ENCODE data around the gene GALNT10.

The GALNT10 gene

DNA sequence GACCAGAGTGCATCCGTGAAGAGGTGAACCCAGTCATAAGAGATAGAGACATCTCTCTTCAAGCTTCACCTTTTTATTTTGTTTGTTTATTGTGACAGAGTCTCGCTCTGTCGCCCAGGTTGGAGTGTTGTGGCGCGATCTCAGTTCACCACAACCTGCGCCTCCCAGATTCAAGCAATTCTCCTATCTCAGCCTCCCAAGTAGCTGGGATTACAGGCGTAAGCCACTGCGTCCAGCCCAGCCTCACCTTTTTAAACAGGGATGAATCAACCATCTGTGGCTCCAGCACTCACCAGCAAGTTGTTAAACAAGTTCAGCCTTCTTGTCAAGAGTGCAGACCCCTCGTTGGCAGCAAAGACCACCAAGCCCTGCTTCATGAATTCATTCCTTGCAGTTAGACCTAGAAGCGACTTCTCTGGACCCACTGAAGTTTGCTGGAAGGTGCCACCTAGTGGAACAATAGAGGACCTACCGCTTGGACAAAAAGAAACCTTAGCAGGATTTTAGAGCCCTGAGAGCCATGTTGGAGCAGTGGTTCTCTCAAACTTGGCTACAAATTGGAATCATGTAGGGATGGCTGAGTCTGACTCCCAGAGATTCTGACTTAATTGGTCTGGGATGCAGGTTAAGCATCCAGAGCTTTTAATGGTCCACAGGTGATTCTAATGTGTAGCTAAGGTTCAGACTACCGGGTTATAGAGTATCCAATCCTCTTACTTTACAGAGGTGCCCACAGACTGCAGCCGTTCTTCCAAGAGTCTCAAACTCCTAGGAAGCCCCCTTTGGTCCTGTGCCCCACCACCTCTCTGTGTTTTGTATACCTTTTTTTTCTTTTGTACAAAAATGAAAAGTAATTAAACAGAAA lies 10.5 kb upstream of the GALNT10 start:
- no peak for DNase-seq (ENCODE audit: low read depth)

DNA sequence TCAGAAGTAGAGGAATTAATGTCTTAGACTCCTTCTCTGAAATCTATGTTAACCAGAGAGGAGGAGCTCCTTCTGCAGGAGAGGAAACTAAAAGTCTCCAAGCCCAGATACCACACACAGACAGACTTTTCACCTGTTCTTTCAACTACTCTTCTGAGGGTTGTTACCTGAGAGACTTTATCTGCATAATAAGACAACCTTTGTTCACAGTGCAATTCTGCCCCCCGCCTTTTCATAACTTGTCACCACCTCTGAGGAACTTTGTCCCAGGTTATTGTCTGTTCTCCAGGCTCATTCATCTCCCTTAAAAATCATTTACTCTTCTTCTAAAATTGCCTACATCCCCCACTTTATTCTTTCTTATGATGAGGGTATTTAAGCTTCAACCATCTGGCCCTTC lies 9.4 kb upstream of the GALNT10 start:
- DNase-seq (ENCODE audit: low read depth) = no peak

DNA sequence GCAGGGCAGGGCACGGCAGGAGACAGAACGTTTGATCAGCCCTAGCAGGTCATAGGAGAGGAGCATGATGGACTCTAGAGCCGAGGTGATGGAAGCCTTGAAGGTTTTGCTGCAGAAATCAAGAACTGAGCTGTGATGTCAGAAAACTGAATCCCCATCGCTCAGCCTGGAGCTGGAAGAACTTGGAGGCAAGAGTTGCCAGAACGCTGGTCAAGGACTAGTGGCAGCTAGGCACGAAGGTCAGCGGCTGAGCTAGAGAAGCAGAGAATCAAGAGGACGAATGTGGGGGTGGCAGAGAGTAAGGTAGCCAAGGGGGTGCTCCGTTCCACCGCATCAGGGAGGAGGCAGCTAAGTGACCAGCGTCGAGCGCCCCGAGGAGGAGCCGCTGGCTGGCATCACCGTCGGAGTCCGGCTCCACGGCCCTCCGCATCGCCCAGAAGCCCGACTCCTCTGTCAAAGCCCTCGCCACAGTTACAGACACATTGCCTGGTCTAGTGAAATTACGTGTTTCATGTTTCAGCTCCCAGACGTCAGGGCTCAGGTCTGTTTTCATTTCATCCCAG lies 1.2 kb upstream of the GALNT10 start:
- DNase-seq (ENCODE audit: low read depth) = no peak

DNA sequence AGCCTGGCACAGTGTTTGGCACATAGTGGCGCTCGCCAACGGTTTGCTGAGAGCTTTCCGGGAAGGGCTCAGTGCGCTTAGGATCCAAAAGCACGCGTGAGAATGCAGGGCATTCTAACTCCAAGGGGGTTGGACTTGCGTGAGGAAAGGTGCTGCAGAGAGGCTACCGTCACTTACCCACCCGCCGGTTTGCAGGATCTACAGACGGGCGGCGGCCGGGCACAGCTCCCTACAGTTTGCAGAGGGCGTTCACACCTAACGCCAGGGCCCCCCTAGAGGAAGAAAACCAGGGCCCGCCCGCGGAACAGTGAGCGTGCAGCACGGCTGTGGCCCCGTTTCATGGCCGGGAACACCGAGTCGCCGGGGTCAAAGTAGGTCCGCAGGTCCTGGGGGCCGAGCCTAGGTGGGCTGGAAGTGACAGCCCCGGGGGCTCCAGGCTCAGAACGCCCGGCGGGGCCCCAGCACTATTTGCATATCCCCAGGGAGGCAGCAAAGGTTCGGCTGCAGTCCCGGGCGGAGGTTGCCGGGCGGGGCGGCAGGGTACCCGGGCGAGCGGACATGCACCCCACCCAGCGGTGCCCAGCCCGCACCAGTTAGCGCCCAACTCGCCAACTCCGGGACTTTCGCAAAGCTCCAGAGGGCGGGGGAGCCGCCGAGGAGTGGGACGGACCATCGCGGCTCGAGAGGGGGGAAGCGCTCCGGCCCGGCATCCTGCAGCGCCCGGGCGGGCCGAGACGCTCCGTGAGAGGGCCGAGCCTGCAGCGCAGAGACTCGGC lies 526 bp upstream of the GALNT10 start:
- peak; percentile 69 for DNase-seq (ENCODE audit: low read depth)

DNA sequence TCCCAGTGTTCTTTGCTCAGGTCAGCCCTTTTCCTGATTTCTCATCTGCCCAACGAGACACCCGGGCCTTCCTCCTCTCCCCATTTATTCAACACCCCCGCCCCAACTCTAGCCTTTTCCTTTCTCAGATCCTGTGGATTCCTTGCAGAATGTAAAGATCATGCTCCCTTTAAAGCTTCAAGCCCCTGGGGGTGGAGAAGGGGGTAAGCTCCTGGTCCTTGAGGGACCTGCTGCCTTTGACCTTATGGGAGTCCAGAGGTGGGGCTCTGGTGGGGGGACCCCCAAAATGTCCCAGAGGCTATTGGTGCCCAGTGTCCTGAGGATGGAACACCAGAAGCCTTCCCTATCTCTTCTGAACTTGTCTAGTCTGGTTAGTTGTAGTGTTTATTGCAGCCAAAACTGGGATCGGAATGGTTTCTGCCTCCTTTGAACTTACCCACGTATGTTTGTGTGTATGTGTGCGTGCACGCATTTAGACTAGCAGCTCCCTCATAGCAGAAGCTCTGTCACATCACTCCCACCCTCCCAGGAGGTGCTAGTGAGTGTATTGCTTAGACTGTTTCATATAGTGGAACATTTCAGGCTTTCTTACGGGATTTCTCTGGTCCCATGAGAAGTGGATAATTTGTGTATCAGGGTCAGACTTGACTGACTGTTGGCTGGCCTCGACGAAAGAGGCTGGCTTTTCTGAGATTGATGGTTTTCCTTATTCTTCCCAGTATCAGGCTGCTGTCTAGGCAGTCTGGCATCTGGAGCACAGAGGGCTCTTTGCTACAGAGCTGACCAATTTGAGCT lies 1.1 kb downstream of the GALNT10 start:
- DNase-seq (ENCODE audit: low read depth) = no peak

DNA sequence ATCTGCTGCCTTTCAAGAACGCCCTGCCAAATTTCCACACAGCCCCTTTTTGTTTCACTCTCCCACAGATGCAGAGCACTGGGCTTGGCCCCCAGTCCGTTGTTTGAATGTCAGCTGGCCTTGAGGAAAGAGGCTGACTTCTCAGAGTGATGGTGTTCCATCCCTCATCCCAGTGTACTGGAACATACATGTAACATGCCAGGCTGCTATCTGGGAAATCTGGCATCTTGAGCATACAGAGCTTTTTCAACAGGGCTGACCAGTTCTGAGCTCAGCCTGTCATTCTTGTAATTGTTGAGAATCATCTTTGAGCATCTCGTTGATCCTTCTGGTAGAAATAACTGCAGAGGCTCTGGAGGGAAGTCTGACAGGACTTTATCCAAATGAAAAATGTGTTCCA lies 2.8 kb downstream of the GALNT10 start:
- DNase-seq (ENCODE audit: low read depth) = no peak

DNA sequence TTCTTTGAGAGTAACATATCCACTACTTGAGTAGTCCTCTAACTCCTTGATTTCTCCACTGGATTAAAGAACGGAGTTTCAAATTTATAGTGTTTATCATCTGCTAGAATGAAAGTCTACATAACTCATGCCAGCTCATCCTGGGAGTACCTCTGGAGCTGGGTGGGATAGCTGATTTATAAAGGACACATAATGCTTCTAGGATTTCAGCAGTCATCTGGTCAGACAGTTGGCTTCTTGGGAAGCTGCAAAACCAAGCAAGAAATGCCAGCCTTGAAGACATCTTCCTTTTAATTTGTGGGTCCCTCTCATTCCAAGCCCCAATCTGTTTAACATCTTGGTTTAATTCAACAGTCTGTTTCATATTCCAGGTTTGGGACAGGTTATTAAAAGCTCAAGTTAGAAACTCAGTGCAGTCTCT lies 3.2 kb downstream of the GALNT10 start:
- DNase-seq (ENCODE audit: low read depth) = no peak

DNA sequence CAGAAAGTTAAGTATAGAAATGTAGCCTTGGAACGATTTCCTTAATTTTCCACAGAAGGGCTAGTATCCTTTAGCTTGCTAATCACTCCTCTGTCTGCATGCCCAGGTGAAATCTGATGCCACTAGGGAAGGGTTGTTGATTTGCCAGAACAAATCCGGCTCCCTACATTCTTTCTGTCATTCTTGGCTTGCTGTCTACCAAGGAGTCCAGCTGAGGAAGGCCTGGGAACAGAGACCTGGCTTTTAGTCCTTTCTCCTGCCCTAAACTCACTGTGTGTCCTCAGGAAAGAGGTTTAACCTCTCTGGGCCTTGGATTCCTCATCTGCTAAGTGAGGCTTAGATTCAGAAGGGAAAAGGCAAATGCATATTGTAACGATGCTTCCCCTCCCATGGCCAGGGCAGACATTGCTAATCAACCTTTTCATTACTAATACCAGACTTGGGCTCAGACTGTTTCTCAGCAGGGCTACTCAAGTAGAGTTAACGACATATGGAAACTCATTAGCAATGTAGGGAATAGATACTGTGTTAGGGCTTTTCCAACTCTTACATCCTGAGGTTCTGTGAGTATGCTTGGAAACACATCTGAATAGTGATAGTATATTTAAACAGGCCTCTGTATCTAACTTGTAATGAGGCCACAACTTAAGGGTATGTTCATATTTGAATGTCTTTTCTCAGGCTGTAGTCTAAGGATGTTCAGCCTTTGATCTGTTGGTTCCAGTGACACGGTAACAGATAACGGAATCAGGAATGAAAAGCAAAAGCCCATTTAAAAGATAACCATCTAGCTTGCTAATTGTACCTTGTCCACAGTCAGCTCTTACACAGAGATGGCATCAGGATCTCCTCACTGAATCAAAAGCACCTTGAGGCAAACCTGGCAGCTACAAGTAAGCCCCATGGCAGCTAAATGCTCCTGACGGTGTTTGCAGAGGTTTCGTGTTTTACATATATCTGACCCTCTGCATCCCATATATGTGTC lies 4.1 kb downstream of the GALNT10 start:
- no peak for DNase-seq (ENCODE audit: low read depth)

DNA sequence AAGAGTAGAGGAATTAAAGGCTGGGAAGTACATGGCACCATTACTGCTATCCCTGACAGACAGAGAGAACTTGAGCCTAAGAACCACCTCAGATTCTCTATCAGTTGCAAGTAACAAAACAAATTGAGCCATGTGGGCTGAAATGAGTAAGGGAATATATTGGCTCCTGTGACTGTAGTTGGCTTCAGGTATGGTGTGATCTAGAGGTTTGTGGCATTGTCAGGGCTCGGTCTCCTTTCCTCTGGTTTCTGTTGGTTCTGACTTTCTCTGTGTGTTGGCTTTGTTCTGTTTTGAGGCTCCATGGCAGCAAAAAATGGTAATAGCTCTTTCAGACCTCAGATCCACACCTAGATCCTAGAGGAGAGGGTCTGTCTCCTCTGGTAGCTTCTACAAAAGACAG lies 5.7 kb downstream of the GALNT10 start:
- no peak for DNase-seq (ENCODE audit: low read depth)

DNA sequence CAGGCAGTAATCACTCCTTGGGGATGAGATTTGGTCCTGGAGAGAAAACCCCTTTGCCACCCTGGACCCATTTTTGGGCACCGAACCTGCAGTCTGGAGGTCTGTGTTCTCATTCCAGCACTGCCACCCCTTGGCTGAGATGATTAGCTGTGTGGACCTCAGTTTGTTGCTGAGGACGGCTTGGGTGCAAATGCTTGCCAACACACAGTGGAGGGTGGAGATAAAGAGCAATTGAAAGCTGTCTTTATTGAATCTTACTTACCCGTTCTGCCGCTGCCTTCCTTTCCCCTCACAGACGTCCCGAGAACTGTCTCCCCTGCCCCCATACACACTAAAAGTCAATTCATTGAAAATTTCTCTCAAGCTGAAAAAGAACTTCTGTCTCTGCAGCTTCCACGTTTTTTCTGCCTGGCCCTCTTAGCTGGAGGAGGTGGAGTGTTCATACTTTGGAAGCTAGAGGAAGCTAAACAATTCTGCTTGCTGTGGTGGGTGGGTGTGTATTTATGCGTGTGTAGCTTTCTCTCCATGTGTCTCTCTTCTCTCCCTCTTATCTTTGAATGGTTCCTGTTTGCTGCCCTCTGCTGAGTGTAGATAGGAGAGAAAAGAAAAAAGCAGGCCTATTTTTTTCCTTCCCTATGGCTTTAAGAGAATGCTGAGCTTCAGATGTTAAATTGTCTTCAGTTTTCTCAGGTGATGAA lies 6.6 kb downstream of the GALNT10 start:
- DNase-seq (ENCODE audit: low read depth) = no peak

DNA sequence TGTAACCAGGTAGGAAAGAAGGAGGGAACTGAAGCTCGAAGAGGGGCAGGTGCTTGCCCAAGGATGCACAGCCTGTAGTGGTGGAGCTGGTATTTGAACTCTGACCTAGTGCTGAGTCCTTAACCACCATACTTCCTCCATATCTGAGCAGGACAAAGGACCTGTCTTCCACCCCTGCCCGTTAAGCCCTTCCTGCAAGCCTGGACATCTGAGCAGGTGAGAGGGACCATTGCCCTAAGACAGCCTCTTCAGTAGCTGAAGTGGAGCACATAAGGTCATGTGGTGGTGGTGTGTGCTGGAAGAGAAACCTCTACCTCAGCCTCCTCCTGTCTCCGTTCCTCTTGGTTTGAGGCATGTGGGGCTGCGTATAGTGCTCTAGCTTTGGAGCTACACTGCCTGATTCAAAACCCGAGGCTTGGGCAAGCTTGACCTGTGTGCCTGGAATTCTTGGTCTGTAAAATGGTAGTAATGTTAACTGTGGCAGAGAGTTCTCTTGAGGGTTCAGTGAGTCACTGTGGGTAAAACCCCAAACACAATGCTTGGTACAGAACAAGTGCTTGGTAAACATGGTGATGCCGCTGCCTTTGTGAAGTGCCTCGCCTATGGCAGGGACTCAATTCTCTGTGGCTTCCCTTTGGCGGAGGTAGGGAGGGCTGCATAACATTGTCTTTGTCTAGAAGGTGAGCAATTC lies 7.4 kb downstream of the GALNT10 start:
- DNase-seq (ENCODE audit: low read depth) = peak; percentile 43

DNA sequence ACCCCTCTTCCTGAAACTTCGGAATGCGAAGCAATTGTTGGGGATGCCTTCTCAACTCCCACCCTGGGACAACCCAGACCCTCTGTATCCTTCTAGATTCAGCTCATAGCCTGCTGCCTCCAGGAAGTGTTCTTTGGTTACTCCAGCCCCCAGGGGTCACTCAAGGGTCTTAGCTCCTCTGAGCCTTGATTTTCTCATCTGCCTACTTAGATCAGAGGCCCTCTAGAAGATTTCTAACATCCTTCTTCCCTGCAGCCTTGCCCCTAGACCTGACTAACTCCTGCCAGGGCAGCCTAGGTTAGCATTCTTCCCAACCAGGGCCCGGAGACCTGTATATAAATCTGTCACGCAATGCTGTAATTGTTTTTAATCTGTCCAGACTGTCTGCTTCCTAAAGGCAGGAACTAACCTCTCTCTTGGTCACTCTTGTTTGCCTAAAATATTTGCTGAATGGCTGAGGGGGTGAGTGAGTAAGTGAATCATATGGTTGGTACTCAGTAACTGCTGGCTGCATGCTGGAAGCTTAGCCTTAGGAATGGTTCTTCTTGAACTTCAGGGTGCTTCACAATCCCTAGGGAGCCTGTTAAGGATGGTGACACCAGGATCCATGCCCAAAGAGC lies 8.2 kb downstream of the GALNT10 start:
- DNase-seq (ENCODE audit: low read depth) = no peak

DNA sequence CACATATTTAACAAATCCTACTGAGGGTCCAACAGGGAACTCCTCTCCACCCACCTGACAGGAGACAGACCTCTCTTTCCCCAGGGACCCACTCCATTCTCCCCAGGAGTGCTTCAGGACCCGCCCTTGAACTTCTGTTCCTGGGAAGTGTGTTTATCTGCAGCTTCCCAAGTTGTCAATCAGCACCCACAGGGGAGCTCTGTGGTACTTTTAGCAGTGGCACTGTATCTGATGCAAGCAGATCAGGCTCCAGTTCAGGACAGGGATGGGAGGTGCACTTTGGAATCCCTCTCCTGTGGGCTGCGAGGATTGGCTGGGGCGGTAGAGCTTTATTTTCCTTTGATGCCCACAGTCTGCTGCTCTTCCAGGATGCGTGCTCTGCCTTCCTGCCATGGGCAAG lies 8.7 kb downstream of the GALNT10 start:
- no peak for DNase-seq (ENCODE audit: low read depth)

DNA sequence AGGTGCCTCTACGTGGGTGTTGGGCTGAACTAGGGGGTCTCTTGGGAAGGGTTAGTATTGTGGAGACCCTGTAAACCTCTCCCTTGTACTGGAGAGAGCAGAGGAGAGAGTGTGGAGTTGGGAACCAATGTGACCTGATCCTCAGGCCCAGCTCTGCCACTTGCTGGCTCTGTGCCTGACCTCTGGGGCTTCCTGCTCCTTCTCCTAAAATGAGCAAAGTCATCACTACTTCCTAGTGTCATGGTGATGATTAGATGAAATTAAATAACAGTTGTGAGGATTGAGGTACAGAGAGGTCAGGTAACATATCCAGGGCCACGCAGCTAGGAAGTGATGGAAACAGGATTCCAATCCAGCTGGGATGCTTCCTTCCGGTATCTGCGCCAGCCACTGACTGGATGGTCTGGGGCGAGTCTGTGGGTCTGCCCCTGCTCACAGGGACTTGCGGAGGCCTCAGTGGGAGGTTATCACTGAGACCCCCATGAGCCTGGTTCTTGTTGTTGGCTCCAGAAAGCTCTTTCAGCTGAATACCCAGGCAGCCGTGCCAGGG lies 9.2 kb downstream of the GALNT10 start:
- DNase-seq (ENCODE audit: low read depth) = no peak

DNA sequence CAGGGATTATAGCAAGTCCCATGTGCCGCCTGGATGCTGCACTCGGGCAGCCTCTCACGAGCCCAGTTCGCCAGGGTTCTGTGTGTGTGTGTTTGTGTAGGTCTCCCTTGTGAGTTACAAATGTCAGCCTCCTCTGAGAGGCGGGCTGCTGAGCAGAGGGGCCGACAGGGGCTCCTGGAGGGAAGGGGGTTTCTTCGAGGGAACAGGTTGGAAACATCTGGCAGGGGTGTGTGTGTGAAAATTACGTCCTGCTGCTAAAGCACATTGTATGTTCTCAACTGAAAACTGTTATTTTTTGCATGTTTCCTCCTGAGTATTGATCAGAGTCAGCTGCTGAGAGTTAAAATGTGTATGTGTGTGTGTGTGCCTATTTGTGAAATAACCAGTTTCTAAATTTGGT lies 9.7 kb downstream of the GALNT10 start:
- no peak for DNase-seq (ENCODE audit: low read depth)

DNA sequence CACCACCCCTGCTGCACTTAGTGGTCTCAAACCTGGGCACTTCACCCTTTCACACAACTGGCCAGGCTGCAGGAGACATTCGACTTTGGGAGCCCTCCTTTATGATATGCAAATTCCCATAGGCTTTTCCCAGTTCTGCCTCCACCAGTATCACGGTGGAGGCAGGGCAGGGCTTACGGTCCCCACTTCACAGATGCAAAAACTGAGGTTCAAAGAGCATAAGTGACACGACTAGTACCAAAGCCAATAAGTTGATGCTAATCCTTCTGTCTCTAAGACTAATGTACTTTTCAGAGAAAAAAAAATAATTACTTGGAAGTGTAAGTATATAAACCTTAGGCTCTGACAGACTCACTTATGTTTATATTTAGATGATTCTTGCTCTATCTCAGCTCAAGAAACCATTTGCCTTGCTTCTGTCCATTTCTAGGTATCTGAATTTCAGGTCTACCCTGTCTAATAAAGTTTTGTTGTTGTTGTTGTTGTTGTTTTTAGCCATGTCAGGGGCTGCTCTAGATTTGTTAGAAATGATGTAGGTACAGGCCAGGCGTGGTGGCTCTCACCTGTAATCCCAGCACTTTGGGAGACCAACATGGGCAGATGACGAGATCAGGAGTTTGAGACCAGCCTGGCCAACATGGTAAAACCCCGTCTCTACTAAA lies 10.7 kb downstream of the GALNT10 start:
- DNase-seq (ENCODE audit: low read depth) = no peak

DNA sequence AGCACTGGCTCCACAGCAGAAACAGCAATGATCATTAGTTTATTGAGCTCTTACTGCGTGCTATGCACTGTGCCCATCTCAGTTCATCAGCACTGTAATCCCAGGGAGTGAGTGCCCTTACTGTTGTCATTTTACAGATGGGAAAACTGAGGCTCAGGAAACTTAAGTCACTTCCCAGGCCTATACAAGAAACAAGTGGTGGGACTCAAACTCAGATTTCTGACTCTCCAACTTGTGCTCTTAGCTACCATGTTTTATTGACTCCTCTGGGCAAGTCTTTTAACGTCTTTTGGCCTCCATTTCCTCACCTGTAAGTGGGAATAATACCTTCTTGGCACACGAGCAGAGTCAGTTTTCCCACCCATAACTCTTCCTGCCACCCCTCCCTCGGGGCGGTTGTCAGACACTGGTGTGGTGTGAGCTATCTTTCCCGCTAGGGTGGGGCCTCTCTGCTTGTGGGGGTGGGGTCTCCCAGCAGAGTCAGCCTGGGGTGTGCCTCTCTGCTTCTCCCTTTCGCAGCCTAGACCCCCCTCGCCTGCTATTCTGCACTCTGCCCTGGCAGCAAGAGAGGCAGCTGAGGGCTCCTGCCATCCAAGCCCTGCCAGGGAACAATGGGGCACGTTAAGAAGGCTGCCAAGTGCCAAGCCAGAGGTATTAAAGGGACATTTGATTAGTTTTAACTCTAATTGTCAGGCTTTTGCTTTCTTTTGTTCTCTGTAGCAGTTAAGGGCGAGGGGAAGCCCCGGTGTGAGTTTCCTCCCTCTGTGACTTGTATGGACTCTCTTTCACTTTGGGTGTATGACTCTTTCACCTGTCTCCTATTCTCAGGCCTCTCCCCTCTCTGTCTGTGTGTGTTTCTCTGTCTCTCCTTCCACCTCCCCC lies 12.1 kb downstream of the GALNT10 start:
- no peak for DNase-seq (ENCODE audit: low read depth)

Data from T-helper 22 cell (primary cell).